ENCODE measurements around the gene NCK2.

The NCK2 gene

DNA sequence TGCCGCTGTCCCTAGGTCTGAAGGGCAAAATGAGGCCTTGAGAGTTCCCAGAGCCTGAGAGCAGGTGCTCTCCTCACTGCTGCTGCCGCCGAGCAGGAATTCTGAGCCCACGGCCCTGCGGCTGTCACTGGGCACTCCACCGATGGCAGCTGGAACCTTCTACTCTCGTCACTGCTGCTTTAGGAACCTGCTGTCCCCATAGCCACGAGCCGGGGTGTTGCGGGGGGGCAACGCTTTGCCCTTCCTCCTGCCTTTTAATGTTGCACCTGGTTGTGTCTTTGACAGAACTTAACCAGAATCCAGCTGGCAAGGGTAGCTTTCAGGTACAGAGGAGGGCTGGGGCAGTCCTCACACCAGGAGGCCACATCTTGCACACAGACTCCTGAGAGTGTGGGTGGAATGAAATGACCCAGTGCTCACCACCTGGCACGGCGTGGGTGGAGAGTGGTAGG, 32.3 kb downstream of the NCK2 start:
- DNase-seq (ENCODE audit: low spot score): no peak

DNA sequence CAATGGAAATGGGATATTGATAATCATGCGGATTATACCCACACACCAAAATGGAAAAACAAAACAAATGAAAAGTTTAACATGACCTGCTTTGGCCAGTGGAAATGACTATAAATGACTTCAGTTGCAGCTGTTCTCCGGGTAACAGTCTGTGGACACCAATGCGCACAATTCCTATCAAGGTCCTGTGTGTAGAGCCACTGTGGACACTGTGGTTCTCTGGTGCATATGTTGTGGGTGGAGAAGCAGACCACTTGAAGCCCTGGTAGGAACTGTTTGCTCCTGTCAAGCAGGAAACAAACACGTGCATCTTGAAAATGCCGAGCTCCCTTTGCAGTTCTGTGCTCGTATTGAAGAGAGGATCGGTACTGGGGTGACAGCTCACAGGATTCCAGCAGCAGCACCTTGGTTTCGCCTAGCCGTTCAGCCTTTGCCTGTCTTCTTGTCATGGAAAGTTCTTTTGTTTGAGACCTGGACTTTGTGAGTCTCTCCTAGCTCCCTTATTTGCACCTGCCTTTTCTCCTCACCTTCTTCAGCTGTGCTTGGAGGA, 32.9 kb downstream of the NCK2 start:
- DNase-seq (ENCODE audit: low spot score): no peak

DNA sequence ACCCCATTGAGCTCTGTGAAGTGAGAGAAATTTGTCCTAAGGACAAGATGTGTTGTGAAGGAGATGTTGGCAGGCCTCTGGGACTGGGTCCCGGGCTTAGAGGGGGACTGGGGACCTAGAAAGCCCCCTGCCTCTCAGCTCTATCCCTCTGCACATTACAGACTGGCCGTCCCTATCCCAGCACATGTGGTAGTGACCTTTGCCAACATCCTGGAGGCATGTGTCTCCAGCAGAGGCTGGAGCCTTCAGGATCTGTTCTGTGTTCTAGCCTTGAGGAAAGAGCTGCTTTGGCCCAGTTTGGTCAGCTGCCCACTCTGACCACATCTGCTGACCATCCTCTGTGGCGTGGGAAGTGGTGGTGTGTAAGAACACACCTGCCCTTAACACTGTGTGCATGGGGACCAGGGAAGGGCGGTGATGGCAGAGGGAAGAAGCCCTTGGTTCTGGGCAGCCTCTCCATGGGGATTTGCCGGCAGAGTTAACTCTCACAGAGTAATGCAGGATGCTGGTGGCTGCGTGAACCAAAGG, 33.4 kb downstream of the NCK2 start:
- DNase-seq (ENCODE audit: low spot score): no peak

DNA sequence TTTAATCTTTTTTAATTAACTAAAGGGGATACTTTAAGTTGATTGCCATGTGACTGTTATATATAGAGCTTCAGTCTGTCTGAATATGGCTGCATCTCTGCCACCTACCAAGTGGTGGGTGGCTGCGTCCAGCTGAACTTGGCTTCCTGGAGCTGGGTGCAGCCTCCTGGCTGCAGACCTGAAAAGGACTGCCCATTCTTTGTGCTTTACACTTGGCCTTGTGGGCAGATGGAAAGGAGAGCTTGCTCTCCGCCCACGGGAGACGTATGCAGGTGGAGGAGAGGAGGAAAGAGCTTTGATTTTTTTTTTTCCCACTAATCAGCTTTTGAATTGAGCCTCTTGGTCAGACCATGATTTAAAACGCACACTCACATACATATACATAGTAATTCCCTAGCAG, 34.7 kb downstream of the NCK2 start:
- peak; percentile 53 for DNase-seq (ENCODE audit: low spot score)

DNA sequence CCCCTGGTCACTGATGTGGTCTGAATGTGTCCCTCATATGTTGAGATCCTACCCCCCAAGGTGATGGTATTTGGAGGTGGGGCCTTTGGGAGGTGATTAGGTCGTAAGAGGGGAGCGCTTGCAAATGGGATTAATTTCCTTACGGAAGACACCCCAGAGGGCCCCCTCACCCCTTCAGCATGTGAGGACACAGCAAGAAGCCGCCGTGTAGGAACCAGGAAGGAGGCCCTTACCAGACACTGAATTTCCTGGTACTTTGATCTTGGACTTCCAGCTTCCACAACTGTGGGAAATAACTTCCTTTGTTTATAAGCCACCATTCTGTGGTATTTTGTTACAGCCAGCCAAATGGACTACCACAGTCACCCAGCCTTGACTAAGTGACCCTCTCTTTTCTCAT, 35.9 kb downstream of the NCK2 start:
- DNase-seq (ENCODE audit: low spot score): peak; percentile 54

DNA sequence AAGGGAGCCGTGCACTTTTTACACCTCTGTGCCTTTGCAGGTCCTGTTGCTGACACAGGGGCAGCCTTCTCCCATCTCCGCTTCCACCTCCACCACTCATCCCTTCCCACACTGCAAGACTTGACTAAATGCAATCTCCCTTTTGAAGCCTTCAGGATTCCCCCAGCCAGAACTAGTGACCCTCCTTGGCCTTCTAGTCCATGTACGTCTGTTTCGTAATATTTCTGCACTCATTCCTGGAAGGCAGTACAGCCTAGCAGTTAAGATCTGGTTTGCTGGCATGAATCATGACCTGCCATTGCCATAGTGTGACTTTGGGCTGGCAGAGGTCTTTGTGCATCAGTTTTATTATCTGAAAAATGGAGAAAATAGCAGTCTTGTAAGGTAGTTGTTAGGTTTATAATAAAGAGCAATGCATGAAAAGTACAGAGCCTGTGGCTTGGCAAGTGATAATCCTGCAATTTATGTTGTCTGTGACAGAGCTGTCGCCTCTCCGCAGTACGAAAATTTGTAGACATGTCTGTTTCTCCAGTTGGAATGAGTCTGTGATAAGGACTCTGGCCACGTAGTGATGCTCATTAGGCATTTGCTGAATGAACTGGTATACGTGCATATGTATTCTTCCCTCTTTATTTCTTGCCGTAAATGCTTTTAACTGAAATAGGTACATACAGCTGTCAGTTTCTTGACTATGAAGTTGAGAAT, 36.7 kb downstream of the NCK2 start:
- no peak for DNase-seq (ENCODE audit: low spot score)

DNA sequence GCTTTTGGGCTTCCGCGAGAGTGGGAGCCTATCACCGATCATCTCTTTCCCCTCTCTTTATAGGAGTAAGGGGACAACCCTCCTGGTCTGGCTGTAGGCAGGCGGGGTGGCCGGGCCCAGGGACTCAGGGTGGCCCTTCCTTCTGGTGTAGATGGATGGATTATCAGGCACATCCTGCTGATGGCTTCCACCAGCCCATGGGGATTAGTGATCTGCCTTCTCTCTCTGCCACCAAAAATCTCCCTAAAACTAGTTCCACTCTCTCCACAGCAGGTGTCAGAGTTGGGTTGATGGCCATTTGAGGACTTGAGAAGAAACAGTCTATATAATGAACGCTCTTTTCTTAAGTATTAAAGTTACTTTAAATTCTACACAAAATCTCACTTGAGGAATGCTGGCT, 37.4 kb downstream of the NCK2 start:
- no peak for DNase-seq (ENCODE audit: low spot score)

DNA sequence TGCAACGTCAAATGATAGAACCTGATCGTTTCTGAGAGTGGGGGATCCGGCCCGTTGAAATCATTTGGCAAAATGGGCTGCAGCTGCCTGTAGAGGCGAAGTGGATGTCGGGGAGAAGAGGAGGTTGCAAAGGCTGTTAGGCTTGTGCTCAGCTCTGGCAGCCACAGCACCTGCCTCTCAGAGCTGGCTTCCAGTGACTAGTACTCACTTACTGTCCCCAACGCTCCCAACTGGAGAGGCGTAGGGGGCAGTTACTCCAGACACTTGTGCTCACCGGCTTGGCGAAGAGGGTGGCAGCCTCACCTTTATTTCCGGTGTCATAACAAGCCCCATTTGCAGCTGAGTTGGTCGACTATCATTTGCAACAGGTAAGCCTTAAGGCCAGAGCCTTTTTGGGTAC, 37.9 kb downstream of the NCK2 start:
- DNase-seq (ENCODE audit: low spot score): no peak

DNA sequence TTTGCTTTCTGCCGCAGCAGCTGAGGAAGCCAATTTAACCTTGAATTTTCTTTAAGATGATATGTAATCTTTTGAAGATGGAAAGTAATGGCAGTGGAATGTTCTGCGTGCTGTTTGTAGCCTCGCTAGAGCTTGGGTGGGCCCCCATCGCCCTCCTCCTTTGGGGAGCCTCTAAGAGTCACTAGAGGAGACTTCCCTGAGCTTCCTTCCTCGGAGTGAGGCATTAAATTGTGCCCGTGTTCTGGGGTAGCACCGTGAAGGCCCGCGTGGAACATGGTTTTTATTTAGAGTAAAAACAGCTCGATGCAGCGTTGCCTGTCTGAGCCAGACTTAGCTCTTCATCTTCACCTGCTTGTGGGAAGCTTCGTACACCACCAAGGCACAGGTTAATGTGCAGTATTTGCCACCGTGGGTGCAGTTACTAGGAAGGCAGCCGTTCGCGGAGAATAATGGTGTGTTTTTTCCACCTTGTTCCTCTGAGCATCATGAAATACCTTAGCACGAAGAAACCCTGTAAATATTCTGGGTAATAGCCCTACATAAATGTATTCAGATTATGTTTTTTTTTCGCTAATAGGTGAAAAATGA, 38.5 kb downstream of the NCK2 start:
- DNase-seq (ENCODE audit: low spot score): no peak

DNA sequence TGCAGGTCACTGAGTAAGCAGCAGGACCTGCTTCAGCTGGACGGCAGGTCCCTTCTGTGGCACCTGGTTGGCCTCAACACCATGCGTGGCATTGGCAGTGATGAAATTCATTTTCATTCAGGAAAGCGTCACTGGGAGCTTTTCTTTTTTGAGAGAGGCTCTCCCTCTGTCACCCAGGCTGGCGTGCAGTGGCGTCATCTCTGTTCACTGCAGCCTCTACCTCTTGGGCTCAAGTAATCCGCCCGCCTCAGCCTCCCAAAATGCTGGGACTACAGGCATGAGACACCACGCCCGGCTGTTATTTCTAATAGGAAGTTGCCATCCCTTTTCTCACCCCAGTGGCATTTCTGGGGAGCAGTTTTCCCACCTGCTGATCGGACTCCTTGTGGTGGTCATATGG, 39.3 kb downstream of the NCK2 start:
- DNase-seq (ENCODE audit: low spot score): no peak

DNA sequence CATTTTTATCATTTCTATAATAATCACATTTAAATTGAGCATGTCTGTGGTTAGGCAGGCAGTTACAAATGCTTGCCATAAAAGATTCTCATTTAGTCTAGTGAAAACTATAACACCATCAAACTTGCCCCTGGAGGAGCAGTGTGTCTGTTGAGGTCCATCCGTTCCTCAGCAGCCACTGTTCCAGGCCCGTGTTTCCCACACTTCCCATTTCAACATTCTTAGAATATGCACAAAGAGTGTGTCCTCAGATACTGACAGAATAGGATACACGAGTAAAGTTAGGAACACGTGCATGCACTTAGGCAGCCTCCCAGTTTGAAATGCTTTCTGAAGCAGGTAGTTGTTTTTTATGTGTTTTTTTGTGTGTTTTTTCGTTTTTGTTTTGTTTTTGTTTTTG, 39.9 kb downstream of the NCK2 start:
- no peak for DNase-seq (ENCODE audit: low spot score)

DNA sequence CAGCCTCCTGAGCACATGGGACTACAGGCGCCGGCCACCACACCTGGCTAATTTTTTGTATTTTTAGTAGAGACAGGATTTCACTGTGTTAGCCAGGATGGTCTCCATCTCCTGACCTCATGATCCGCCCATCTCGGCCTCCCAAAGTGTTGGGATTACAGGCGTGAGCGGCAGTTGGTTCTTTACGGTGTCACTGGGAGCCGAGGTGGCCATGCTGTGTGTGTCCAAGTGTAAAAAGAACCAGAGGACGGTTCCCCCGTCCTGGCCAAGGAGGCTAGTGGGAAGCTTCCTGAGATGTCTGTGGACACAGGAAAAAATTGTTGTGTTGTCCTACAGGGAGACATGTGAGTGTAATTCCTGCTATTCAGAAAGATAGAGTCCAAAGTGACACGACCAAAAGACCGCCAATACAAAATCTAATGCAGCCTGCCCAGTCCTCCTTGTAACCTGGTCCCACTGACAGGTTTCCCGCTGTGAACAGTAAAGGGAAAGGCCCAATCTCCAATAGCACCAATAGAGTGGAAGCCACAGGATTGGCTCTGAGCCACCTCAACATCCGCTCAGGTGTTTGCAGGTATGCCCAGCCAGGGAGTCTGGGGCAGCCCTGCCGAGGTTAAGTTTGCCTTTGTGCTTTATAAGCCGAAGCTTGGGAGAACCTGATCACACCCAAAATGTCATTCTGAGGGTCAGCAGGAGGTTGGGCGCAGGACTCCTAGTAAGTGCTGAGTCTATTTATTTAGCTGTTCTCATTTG, 40.6 kb downstream of the NCK2 start:
- DNase-seq (ENCODE audit: low spot score): no peak

DNA sequence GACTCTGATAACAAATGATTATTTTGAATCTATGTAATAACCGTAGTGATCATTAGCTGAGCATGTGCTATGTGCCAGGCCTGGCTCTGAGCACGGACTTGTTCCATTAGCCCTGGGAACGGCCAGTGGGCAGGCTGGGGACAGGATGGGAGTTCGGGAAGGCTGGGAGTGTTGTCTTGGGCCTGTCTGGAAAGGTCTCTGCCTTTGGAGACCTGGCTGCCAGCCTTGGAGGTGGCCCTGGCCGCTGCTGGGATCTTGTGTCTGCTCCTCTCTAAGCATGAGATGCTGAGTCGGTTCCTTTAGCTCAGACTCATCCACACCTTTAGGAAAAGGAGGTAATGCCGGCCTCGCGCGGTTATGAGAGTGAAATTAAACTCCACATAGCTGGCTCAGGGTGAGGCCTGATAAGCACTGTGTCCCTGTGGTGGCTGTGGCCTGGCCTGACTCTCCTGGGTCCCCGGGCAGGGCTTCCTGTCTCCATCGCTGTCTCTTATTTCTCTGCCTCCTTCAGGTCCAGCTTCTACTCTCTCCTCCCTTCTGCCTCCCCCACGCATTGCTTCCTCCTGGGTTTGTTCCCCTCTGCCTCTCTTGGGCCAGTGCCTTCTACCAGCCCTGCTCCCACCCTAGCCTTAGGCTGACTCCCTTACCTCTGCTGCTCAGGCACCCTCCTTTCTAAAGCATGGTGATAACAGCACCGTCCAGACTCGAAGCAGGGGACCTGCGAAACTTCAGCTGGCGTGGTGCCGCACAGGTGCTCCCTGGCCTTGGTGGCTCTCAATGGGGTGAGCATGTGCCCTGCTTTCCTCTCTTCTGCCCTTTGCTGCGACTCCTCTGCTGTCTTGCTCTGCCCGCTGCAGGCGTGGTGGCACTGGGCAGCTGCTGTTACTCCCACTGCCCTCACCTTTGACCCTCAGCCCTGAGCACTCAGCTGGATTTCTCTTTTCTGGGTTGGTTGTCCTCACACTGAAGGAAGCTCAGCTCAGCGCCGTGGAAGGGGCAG, 41.8 kb downstream of the NCK2 start:
- DNase-seq (ENCODE audit: low spot score): no peak

DNA sequence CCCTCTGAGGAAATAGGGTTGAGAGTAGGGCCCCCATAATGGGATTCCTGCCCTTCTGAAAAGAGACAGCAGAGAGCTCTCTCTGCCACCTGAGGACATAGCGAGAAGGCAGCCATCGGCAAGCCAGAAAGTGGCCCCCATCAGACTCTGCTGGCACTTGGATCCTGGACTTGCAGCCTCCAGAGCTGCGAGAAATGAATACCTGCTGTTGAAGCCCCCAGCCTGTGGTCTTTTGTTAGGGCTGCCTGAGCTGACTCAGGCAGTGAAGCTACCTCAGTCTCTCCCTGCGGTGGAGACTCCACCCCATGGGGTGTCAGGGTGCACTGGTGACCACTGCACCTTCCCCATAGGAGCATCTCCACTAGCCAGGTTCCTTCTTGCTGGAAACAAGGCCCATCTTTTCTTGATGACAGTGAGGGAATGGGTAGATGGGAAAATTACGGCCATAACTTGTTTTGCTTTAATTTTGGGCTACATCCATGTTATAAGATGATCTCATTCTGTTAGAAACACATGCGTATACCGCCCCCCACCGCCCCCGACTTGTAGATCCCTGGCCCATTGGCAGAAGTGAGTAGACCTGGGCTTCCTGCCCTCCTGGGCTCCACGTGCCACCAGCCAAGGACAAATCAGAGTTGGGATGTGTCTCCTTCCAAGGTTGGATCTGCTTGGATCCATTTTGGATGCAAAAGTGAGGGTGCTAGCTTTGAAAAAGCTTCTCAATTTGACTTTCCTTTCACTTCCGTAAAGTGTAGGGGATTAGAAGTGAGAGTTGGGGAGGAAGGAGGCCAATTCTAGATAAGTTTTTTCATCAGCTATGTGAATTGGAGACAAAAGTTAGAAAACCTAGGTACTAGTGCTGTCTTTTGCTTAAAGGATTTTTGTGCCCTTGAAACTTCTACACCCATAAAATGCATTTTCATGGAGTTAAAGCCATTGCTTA, 42.9 kb downstream of the NCK2 start:
- no peak for DNase-seq (ENCODE audit: low spot score)

DNA sequence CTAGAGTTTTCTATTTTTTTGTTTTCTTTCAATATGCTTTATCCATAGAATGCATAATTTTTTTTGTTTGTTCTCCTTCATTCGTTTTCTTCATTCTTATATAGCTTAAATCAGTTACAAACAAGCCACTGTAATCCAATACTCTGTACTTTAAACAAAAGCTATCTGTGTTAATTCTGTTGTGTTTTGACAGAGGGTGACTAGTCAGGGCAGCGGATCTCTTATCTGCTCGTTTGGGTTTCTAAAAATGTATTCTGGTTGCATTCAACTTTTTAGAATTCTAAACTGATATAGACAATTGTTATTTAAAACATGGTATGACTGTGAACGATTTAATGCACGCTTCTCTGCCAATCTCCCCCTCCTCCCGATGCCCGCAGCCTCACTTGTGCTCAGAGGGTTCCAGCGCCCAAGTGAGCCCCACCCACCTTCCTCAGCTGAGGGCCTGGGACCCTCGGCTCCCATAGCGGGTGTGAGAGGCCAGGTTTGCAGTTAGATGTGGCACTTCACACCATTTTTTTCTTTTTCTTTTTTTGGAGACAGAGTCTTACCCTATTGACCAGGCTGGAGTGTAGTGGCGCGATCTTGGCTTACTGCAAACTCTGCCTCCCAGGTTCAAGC, 44.1 kb downstream of the NCK2 start:
- no peak for DNase-seq (ENCODE audit: low spot score)

DNA sequence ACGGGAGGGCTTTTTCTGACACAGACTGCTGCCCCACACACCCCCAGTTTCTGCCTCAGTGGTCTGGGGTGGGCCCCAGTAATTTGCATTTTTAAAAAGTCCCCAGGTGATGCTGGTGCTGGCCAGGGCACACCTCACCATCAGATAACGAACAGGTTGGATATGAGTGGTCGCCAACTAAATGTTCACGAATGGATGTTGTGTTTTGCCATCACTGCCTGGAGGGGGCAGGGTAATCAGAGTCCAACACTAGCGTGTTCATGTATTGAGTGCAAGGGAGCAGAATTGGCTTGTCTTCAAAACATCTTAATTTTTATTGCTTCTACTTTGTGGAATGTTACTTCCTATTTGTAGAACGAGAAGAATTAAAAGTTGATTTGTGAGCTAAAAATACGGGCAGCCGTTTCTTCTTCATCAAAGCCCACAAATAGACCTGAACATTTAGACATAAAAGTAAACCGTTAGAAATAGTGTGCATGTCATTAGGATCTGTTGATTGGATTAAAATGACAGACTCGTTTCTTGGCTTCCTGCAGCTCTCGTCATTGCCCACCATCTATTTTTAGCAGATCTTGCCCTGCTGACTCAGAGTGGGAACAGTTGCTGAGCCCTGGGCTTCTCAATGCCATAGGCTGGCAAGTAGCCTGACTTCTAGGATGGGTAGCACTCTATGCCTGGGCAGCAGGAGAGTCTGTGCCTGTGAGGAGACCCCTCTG, 45.2 kb downstream of the NCK2 start:
- DNase-seq (ENCODE audit: low spot score): no peak

DNA sequence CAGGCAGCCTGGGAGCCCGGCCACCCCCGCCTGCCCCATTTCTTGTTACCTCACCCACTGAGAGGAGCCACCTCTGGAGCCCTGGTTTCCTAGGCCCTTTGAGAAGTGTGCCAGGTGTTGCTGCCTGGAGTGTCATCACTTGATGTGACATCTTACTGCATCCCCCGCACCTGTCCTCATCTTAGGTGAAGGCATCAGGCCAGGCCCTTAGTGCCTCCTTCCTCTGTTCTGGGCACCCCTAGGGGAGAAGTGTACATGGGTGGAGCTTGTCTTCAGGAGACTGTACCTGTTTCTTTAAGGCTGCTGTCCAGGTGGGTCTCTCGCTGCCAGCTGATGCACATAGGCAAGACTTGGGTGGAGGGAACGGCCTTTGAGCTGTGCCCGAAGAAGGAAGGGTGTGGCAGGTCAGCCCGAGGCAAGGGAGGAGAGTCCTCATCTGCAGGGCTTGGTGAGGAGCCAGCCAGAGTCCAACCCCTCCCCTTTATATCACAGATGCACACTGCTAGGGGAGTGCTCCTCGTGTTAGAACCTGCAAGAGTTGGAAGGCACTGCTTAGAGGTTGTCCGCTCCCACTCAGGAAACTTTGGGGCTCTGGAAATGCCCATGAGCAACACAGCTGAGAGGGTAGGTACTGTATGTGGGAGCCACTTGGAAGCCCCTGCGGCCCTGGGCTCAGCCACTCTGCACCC, 45.9 kb downstream of the NCK2 start:
- DNase-seq (ENCODE audit: low spot score): no peak

DNA sequence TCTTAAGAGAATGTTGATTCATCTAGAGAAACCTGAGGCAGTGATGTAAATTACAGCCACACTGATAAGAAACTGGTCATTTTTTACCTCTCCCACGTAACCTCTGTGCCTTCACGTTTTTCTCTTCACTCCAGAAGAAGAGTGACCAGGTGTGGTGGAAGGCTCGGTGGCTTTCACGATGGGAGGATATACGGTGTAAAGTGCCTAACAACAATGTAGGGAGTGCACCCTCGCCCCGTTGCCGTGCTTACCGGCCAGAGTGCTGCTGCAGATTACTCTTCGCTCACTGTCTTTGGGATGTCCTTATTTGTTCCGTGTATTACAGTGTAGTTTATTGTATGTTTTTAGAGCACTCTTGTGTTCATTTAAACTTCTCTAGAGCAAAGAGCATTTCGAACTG, 46.5 kb downstream of the NCK2 start:
- no peak for DNase-seq (ENCODE audit: low spot score)

DNA sequence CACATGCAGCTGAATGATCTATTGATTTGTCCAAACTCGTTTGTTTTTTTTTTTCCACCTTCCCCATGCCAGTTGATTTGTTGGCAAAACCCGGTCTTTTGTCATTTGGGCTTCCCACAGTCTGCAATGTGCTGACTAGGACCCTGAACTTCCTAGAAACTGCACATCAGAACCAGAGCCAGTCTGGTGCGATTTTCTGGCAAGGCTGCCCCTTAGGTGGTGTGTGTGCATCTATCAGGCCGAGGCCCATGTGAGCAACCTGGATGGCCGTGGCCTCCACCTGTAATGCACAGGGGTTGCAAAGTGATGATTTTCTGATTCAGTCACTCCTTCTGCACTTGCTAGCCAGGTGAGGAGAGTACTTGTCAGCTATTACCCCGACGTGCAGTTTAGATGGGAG, 47.8 kb downstream of the NCK2 start:
- DNase-seq (ENCODE audit: low spot score): no peak
